Natural killer cell (primary cell): ENCODE results near the gene RASL10A. TPM values are rescaled to one million over a fixed set of nuclear protein-coding genes. Genes with fewer than 3 reads are reported as not detected.

Experiments used
- ATAC-seq, 3 donors: fragments of 150-1000 bp in 2 of 3; fragments of 200-7000 bp in 1 of 3; cut with Tn5 transposase; 1 replicate in 1 of 3; 2 replicates in 2 of 3; pipeline ENCODE4 v1.10.0; 2021; ENCODE audit warnings: mild to moderate bottlenecking in 2 of 3, moderate library complexity in 2 of 3
- DNase-seq, 2 donors: peaks; one replicate each; pipeline versions ENCODE4 v3.0.0 to v3.0.0-alpha.2; 2013 to 2021; ENCODE audit warnings: mixed read lengths in 1 of 2
- H3K27ac ChIP-seq: one replicate; pipeline ENCODE4 v1.5.1; 2013; ENCODE audit warnings: mild to moderate bottlenecking, low read length
- H3K27me3 ChIP-seq: one replicate; pipeline ENCODE4 v1.6.1; 2013; ENCODE audit warnings: low read length; ENCODE audit not compliant: control insufficient read depth, insufficient read depth
- H3K36me3 ChIP-seq: one replicate; pipeline ENCODE4 v1.6.1; 2013; ENCODE audit warnings: low read length; ENCODE audit not compliant: control insufficient read depth, insufficient read depth
- H3K4me1 ChIP-seq: one replicate; pipeline ENCODE4 v1.6.1; 2013; ENCODE audit warnings: low read length; ENCODE audit not compliant: control insufficient read depth, insufficient read depth
- H3K4me3 ChIP-seq: one replicate; pipeline ENCODE4 v1.5.1; 2013; ENCODE audit warnings: low read length
- H3K9me3 ChIP-seq: one replicate; pipeline ENCODE4 v1.6.1; 2013; ENCODE audit warnings: low read length; ENCODE audit not compliant: control insufficient read depth, insufficient read depth
- H3K27ac Mint-ChIP-seq, 2 donors: one replicate each; pipeline ENCODE4 v1.8.0; 2022; ENCODE audit warnings: mild to moderate bottlenecking in 2 of 2, mixed read lengths in 2 of 2, moderate library complexity in 1 of 2
- H3K27me3 Mint-ChIP-seq, 2 donors: one replicate each; pipeline ENCODE4 v1.8.0; 2022; ENCODE audit warnings: low read depth in 2 of 2, mixed read lengths in 2 of 2
- H3K36me3 Mint-ChIP-seq: one replicate; pipeline ENCODE4 v1.8.0; 2022; ENCODE audit warnings: mixed read lengths
- H3K4me1 Mint-ChIP-seq, 2 donors: one replicate each; pipeline ENCODE4 v1.8.0; 2022; ENCODE audit warnings: mixed read lengths in 2 of 2
- H3K4me3 Mint-ChIP-seq: one replicate; pipeline ENCODE4 v1.8.0; 2022; ENCODE audit warnings: mild to moderate bottlenecking, moderate library complexity, mixed read lengths
- H3K9me3 Mint-ChIP-seq, 2 donors: one replicate each; pipeline ENCODE4 v1.8.0; 2022; ENCODE audit warnings: mixed read lengths in 2 of 2
- WGBS: methylation state at CpG from one replicate; pipeline ENCODE4 v1.1.7; 2013; ENCODE audit warnings: missing lambda C conversion rate; ENCODE audit not compliant: insufficient coverage; 5-methylcytosine and 5-hydroxymethylcytosine counted together
- intact Hi-C: fragments of 100-400 bp; cut with micrococcal nuclease; formaldehyde crosslinking; loops from one replicate; pipeline ENCODE4 v1.14.2; 2022
- total RNA-seq, 4 donors: library from RNA; stranded (reverse); fragments of 120-200 nt in 1 of 4; gene quantifications; one replicate each; pipeline versions ENCODE4 v1.2.3 to v1.2.4, GENCODE V29; 2013 to 2022
- TF ChIP-seq, protein P1 (sequence below): fragments of 200-600 bp; IDR thresholded peaks from one replicate; pipeline ENCODE4 v1.8.0; 2022; ENCODE audit warnings: antibody characterized with exemption

Gene RASL10A
- total RNA-seq, 3 donors from 2014 or later (not counting 1 experiment from before 2014, with no cell fraction given): 0.20 to 0.28 TPM; not detected in 1

DNA sequence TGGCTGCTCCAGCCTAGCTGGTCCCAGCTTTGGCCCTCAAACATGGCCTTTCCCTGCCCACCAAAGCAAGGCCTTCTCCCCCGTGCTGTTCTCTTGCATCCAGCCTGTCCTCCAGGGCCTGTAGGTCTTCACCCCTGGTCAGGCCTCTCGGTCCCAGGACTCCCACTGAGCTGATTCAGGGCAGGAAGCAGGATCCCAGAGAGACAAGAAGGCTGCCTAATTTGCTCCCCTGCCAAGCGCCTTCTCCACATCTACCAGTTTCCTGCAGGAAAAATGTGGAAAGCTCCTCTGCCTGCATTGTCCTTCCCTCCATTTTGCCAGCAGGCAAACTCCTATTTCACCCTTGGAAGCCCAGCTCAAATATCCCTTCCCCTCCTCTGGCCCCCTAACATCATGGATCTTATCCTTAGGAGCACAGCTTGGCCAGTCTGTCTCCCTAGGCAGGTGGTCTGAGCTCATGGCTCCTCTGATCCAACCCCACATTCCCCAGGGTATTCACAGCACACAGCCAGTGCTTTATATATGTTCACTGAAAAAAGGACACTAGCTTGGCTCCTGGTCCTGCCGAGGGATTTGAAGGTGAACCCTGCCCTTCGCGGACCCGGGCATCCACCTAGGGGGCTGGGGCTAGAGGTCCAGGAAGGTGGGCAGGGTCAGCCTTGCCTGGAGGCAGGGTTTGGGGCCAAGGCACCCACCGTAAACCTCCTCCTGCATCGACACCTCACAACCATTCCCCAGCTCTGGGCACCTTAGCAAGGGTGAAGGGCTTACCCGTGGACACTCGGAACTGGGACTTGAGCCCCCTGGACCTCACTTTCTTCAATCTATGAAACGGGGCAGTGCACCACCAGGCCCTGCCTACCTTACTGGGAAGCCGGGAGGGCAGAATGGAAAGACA lies 48.7 kb downstream of the RASL10A start:
- WGBS: 29% methylated on average over 13 of the region's 13 CpGs
- peak in 1 of 2 donors; percentile 23 for DNase-seq
- ATAC-seq: no peak

DNA sequence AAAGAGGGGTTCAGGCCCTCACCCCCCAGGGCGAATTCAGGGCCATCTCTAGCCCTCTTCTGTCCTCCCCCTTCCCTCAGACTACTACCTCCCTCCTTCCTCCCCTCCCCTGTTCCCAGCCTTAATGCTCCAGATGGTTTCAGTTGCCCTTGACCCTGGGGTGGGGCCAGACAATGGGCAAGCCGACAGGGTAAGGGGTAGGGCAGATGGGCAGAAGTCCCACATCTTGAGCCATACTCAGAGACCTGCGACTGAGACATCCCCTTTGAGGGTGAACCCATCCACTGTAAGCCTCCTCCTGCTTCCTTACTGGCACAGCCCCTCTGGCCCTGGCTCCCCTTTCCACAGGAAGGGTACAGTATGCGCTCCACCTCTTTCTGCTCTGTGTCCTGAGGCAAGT lies 49.6 kb downstream of the RASL10A start:
- intact Hi-C loops: loop anchor here (10.0 kb wide), 1 partner anchor 1351 kb away; the partner anchor contains the start of gene PITPNB
- H3K9me3 Mint-ChIP-seq: no peaks in the 10 kb centered on the region
- 90% methylated on average over 4 of the region's 4 CpGs for WGBS
- H3K27ac ChIP-seq: no peak overlapping the region
- peak overlapping the region in 1 of 2 donors; percentile 96 for H3K27ac Mint-ChIP-seq
- H3K4me3 Mint-ChIP-seq: no peak overlapping the region
- H3K27me3 Mint-ChIP-seq: no peaks in the 10 kb centered on the region
- TF ChIP-seq, protein P1, sequence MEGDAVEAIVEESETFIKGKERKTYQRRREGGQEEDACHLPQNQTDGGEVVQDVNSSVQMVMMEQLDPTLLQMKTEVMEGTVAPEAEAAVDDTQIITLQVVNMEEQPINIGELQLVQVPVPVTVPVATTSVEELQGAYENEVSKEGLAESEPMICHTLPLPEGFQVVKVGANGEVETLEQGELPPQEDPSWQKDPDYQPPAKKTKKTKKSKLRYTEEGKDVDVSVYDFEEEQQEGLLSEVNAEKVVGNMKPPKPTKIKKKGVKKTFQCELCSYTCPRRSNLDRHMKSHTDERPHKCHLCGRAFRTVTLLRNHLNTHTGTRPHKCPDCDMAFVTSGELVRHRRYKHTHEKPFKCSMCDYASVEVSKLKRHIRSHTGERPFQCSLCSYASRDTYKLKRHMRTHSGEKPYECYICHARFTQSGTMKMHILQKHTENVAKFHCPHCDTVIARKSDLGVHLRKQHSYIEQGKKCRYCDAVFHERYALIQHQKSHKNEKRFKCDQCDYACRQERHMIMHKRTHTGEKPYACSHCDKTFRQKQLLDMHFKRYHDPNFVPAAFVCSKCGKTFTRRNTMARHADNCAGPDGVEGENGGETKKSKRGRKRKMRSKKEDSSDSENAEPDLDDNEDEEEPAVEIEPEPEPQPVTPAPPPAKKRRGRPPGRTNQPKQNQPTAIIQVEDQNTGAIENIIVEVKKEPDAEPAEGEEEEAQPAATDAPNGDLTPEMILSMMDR: no peak
- H3K9me3 ChIP-seq: no peaks in the 10 kb centered on the region
- peaks cover 3% of the 10 kb centered on the region for H3K36me3 ChIP-seq
- ATAC-seq (no peak), DNase-seq (no peak)
- no peaks in the 10 kb centered on the region for H3K27me3 ChIP-seq
- H3K4me3 ChIP-seq: no peak overlapping the region
- H3K4me1 ChIP-seq: peaks cover 28% of the 10 kb centered on the region
- peaks cover 8% of the 10 kb centered on the region for H3K36me3 Mint-ChIP-seq
- peaks cover 40 to 43% of the 10 kb centered on the region in 2 donors for H3K4me1 Mint-ChIP-seq

More for the DNA sequence above, 48.7 kb downstream of the RASL10A start:
- H3K9me3 ChIP-seq: no peaks in the 10 kb centered on the region
- H3K9me3 Mint-ChIP-seq: no peaks in the 10 kb centered on the region
- H3K36me3 ChIP-seq: peaks cover 3% of the 10 kb centered on the region
- no peaks in the 10 kb centered on the region for H3K27me3 Mint-ChIP-seq
- no peak overlapping the region for H3K27ac ChIP-seq
- peaks cover 47 to 52% of the 10 kb centered on the region in 2 donors for H3K4me1 Mint-ChIP-seq
- peak overlapping the region; percentile 83 for H3K4me3 ChIP-seq
- H3K27me3 ChIP-seq: no peaks in the 10 kb centered on the region
- H3K27ac Mint-ChIP-seq: peak overlapping the region; percentile 96 to 99
- TF ChIP-seq, protein P1: no peak
- H3K4me1 ChIP-seq: peaks cover 31% of the 10 kb centered on the region
- intact Hi-C loops: loop anchor here (10.0 kb wide), 1 partner anchor 1352 kb away; the partner anchor contains the start of gene PITPNB
- H3K4me3 Mint-ChIP-seq: peak overlapping the region; percentile 98
- H3K36me3 Mint-ChIP-seq: peaks cover 8% of the 10 kb centered on the region

DNA sequence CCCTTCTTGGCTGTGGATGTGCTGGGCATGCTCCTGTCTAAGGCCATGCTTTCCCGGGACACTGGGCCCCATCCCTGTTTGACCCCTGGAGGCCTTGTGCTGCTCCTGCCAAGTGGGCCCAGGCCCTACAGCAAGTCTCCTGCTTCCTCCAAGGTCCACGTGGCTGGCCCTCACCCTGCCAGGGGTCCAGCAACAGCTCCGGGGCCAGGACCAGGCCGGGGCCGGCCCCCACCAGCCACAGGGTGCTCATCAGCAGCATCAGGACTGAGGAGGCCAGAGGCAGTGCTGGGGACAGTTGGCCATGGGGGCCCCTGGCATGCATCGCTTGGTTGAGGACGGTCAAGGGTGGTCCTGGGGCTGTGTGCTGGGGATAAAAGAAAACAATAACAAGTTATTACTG lies 50.2 kb downstream of the RASL10A start:
- no peaks in the 10 kb centered on the region for H3K9me3 Mint-ChIP-seq
- no peak overlapping the region for H3K4me3 ChIP-seq
- peaks cover 25% of the 10 kb centered on the region for H3K4me1 ChIP-seq
- ATAC-seq (no peak), DNase-seq (no peak)
- H3K9me3 ChIP-seq: no peaks in the 10 kb centered on the region
- WGBS: 99% methylated on average over 7 of the region's 7 CpGs
- no peak overlapping the region for H3K4me3 Mint-ChIP-seq
- intact Hi-C loops: loop anchor here (10.0 kb wide), 1 partner anchor 1351 kb away; the partner anchor contains the start of gene PITPNB
- H3K36me3 Mint-ChIP-seq: peaks cover 8% of the 10 kb centered on the region
- peaks cover 3% of the 10 kb centered on the region for H3K36me3 ChIP-seq
- no peaks in the 10 kb centered on the region for H3K27me3 Mint-ChIP-seq
- H3K27me3 ChIP-seq: no peaks in the 10 kb centered on the region
- H3K4me1 Mint-ChIP-seq: peaks cover 34 to 37% of the 10 kb centered on the region in 2 donors
- TF ChIP-seq, protein P1: no peak
- no peak overlapping the region for H3K27ac ChIP-seq
- no peak overlapping the region for H3K27ac Mint-ChIP-seq
